Measurements from ENCODE around the gene NPEPL1. TPM values are rescaled to one million over a fixed set of nuclear protein-coding genes. Genes with fewer than 3 reads are reported as not detected.
"Not testable (repeated sequence)": the region's sequence is repeated elsewhere in the genome, so short reads cannot be mapped to it uniquely, and the experiment has no call there.

The NPEPL1 gene, protein sequence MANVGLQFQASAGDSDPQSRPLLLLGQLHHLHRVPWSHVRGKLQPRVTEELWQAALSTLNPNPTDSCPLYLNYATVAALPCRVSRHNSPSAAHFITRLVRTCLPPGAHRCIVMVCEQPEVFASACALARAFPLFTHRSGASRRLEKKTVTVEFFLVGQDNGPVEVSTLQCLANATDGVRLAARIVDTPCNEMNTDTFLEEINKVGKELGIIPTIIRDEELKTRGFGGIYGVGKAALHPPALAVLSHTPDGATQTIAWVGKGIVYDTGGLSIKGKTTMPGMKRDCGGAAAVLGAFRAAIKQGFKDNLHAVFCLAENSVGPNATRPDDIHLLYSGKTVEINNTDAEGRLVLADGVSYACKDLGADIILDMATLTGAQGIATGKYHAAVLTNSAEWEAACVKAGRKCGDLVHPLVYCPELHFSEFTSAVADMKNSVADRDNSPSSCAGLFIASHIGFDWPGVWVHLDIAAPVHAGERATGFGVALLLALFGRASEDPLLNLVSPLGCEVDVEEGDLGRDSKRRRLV
- total RNA-seq (2022) (32.9 and 41.9 TPM in 2 replicates), Bru-seq, nascent RNA (percentile 68 among the genes with signal in this experiment), BruChase-seq, experiment 1, labeled RNA remaining after a 2-hour chase (percentile 84 among the genes with signal in this experiment), BruChase-seq, experiment 2, labeled RNA remaining after a 6-hour chase (percentile 90 among the genes with signal in this experiment)
- long read RNA-seq, transcript NPEPL1-201 (12 exons, 2,378 nt) = major isoform, 79 of 165 reads
- long read RNA-seq, partial matches to known transcripts = 30 of 165 reads
- long read RNA-seq, other reads (novel, unspliced or antisense) = 55 of 165 reads

- peak; percentile 68 to 93 for DNase-seq
- no peaks in the 10 kb centered on the region for H3K4me1 Mint-ChIP-seq (ENCODE audit: low read depth, unreplicated experiment)
- no TSS peak for BruUV-seq (replicated peaks)
- intact Hi-C loops (cut with micrococcal nuclease; ENCODE audit: unreplicated experiment) = loop anchor here (5.0 kb wide), 2 partner anchors 40 to 455 kb away; partner anchors contain the start of gene STX16
- no peaks in the 10 kb centered on the region for H3K27me3 Mint-ChIP-seq (ENCODE audit: insufficient read depth, unreplicated experiment)
- no peaks in the 10 kb centered on the region for H3K9me3 Mint-ChIP-seq (ENCODE audit: unreplicated experiment)
- TF ChIP-seq, protein P1, sequence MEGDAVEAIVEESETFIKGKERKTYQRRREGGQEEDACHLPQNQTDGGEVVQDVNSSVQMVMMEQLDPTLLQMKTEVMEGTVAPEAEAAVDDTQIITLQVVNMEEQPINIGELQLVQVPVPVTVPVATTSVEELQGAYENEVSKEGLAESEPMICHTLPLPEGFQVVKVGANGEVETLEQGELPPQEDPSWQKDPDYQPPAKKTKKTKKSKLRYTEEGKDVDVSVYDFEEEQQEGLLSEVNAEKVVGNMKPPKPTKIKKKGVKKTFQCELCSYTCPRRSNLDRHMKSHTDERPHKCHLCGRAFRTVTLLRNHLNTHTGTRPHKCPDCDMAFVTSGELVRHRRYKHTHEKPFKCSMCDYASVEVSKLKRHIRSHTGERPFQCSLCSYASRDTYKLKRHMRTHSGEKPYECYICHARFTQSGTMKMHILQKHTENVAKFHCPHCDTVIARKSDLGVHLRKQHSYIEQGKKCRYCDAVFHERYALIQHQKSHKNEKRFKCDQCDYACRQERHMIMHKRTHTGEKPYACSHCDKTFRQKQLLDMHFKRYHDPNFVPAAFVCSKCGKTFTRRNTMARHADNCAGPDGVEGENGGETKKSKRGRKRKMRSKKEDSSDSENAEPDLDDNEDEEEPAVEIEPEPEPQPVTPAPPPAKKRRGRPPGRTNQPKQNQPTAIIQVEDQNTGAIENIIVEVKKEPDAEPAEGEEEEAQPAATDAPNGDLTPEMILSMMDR (IDR thresholded peaks at IDR 0.05; ENCODE audit: insufficient read depth in 1 of 2, low read depth in 1 of 2, low read length in 1 of 2, severe bottlenecking in 1 of 2, unreplicated experiment in 1 of 2) = peak in 1 of 2 experiments; percentile 33
- peaks cover 18% of the 10 kb centered on the region for H3K4me1 ChIP-seq
- no peaks in the 10 kb centered on the region for H3K27me3 ChIP-seq (replicated peaks; ENCODE audit: control insufficient read depth, insufficient read depth, low read length)
- ChIA-PET POLR2A (no interaction called here), CTCF (interaction anchor here (0.6 to 1.9 kb wide), 4 partner anchors 20 to 763 kb away, joined by 3 to 9 read pairs (median 3); partner anchors contain the start of gene STX16)
- H3K27ac Mint-ChIP-seq (ENCODE audit: unreplicated experiment) = peak within 1 kb of the TSS; percentile 57
- H3K4me3 Mint-ChIP-seq (ENCODE audit: unreplicated experiment) = peak within 1 kb of the TSS; percentile 72
- peak within 1 kb of the TSS; percentile 72 for H3K4me3 ChIP-seq (ENCODE audit: low read depth, low read length)
- H3K36me3 Mint-ChIP-seq (ENCODE audit: insufficient read depth, unreplicated experiment) = no peaks in the 10 kb centered on the region
- peaks cover 1% of the 10 kb centered on the region; the same call in 1 of the 2 replicates for H3K36me3 ChIP-seq (ENCODE audit: control insufficient read depth, insufficient read depth, low read length)
- H3K9me3 ChIP-seq = no peaks in the 10 kb centered on the region
Measured at GRCh38 chr20:58692579-58693225, at the start of gene NPEPL1. Gene NPEPL1 (plus strand): TSS chr20:58692800. CDS start chr20:58692901, 101 bp downstream.

- H3K27ac Mint-ChIP-seq (ENCODE audit: unreplicated experiment); H3K4me1 ChIP-seq; DNase-seq; intact Hi-C loops (cut with micrococcal nuclease; ENCODE audit: unreplicated experiment); H3K4me1 Mint-ChIP-seq (ENCODE audit: low read depth, unreplicated experiment); H3K36me3 Mint-ChIP-seq (ENCODE audit: insufficient read depth, unreplicated experiment); BruUV-seq (replicated peaks); H3K4me3 ChIP-seq (ENCODE audit: low read depth, low read length); H3K4me3 Mint-ChIP-seq (ENCODE audit: unreplicated experiment); H3K9me3 Mint-ChIP-seq (ENCODE audit: unreplicated experiment); H3K9me3 ChIP-seq; H3K27me3 ChIP-seq (replicated peaks; ENCODE audit: control insufficient read depth, insufficient read depth, low read length); H3K36me3 ChIP-seq (ENCODE audit: control insufficient read depth, insufficient read depth, low read length): not testable (repeated sequence)
- H3K27me3 Mint-ChIP-seq (ENCODE audit: insufficient read depth, unreplicated experiment) = peaks cover 17% of the 10 kb centered on the region
- ChIA-PET CTCF (interaction anchor here (1.1 kb wide), 1 partner anchor 8 kb away, joined by 4 read pairs; the partner anchor contains the start of gene STX16), POLR2A (interaction anchor here (0.5 kb wide), 1 partner anchor 16 kb away, joined by 4 read pairs; no protein-coding TSS in a partner anchor)
Measured at GRCh38 chr20:58642896-58643295, 49.7 kb upstream of the NPEPL1 start.

GRCh38 chr20:58645412-58645968 is 47.1 kb upstream of the NPEPL1 start:
- H3K4me1 Mint-ChIP-seq (ENCODE audit: low read depth, unreplicated experiment) = peaks cover 9% of the 10 kb centered on the region
- intact Hi-C loops (cut with micrococcal nuclease; ENCODE audit: unreplicated experiment) = no loop called here
- peaks cover 11% of the 10 kb centered on the region for H3K27me3 Mint-ChIP-seq (ENCODE audit: insufficient read depth, unreplicated experiment)
- Histone ChIP-seq H3K9me3 (no peaks in the 10 kb centered on the region), H3K4me1 (peaks cover 14% of the 10 kb centered on the region; the same call in 1 of the 2 replicates), H3K36me3 (ENCODE audit: control insufficient read depth, insufficient read depth, low read length) (no peaks in the 10 kb centered on the region), H3K4me3 (ENCODE audit: low read depth, low read length) (no peak overlapping the region), H3K27me3 (replicated peaks; ENCODE audit: control insufficient read depth, insufficient read depth, low read length) (no peaks in the 10 kb centered on the region)
- no peaks in the 10 kb centered on the region for H3K36me3 Mint-ChIP-seq (ENCODE audit: insufficient read depth, unreplicated experiment)
- POLR2A ChIA-PET = no interaction called here
- no peaks in the 10 kb centered on the region for H3K9me3 Mint-ChIP-seq (ENCODE audit: unreplicated experiment)
- H3K4me3 Mint-ChIP-seq (ENCODE audit: unreplicated experiment) = no peak overlapping the region
- H3K27ac Mint-ChIP-seq (ENCODE audit: unreplicated experiment) = no peak overlapping the region
- CTCF ChIA-PET = interaction anchor here (0.5 kb wide), 1 partner anchor 602 kb away, joined by 3 read pairs; no protein-coding TSS in a partner anchor
- no peak for DNase-seq
- BruUV-seq (replicated peaks) = no TSS peak
- TF ChIP-seq, protein P1 (IDR thresholded peaks at IDR 0.05; ENCODE audit: insufficient read depth in 1 of 2, low read depth in 1 of 2, low read length in 1 of 2, severe bottlenecking in 1 of 2, unreplicated experiment in 1 of 2) = no peak

Measured in Caco-2 (cell line).